B cell (primary cell): ENCODE measurements around the gene SLC25A51.

Experiments
- EZH2 ChIP-seq: IDR thresholded peaks from 2 replicates; pipeline ENCODE4 v1.6.1; 2012; ENCODE audit warnings: borderline replicate concordance, low read depth, mild to moderate bottlenecking, moderate library complexity, low read length; ENCODE audit not compliant: insufficient read depth, poor library complexity, severe bottlenecking
- TF ChIP-seq, protein P1 (sequence below): fragments of 200-600 bp; IDR thresholded peaks from one replicate; pipeline ENCODE4 v1.8.0; 2022; ENCODE audit warnings: antibody characterized with exemption, mild to moderate bottlenecking

DNA sequence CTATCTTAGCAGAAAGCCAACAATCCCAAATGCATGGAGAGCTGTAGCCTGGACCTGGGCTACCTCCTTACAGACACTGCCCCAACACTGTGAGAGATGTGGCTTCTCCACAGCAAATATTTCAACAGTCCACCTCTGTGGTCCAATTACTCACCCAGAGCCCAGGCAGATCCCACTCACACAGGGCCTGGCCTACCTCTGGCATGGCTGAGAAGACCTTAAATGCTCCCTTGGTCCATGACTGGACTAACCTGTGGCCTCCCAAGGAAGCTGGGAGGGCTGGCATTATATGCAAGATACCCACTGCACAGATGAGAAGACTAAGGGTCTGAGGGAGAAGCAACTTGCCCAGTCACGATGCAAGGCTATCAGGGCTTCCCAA is 22.8 kb upstream of the SLC25A51 start:
- TF ChIP-seq, protein P1, sequence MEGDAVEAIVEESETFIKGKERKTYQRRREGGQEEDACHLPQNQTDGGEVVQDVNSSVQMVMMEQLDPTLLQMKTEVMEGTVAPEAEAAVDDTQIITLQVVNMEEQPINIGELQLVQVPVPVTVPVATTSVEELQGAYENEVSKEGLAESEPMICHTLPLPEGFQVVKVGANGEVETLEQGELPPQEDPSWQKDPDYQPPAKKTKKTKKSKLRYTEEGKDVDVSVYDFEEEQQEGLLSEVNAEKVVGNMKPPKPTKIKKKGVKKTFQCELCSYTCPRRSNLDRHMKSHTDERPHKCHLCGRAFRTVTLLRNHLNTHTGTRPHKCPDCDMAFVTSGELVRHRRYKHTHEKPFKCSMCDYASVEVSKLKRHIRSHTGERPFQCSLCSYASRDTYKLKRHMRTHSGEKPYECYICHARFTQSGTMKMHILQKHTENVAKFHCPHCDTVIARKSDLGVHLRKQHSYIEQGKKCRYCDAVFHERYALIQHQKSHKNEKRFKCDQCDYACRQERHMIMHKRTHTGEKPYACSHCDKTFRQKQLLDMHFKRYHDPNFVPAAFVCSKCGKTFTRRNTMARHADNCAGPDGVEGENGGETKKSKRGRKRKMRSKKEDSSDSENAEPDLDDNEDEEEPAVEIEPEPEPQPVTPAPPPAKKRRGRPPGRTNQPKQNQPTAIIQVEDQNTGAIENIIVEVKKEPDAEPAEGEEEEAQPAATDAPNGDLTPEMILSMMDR: no peak
- no peak for TF ChIP-seq EZH2
